ENCODE measurements around the gene TLDC2.

TLDC2 gene

GRCh38 chr20:36849333-36850065 is 26.4 kb upstream of the TLDC2 start:
- Histone ChIP-seq H3K9ac (ENCODE audit: low read length in 5 of 5) (no peak overlapping the region), H3K27ac (ENCODE audit: low read depth, low read length) (no peak overlapping the region), H3K27me3 (ENCODE audit: control insufficient read depth in 5 of 5, insufficient read depth in 4 of 5, low read length in 5 of 5) (no peaks in the 10 kb centered on the region), H3K4me3 (ENCODE audit: low read depth in 1 of 5, low read length in 5 of 5) (no peak overlapping the region), H3K9me3 (ENCODE audit: control insufficient read depth in 5 of 5, low read length in 5 of 5) (peaks cover 0 to 3% (median 2%) of the 10 kb centered on the region in 5 donors), H3K4me1 (ENCODE audit: control insufficient read depth in 5 of 5, insufficient read depth in 5 of 5, low read length in 5 of 5) (peaks cover 13 to 76% (median 61%) of the 10 kb centered on the region in 5 donors), H3K36me3 (ENCODE audit: control insufficient read depth in 5 of 5, insufficient read depth in 5 of 5, low read length in 5 of 5) (peaks cover 0 to 3% (median 0%) of the 10 kb centered on the region in 5 donors)

- H3K9me3 ChIP-seq (ENCODE audit: control insufficient read depth in 5 of 5, low read length in 5 of 5), result peaks cover 0 to 3% (median 2%) of the 10 kb centered on the region in 5 donors
- no peak overlapping the region for H3K9ac ChIP-seq (ENCODE audit: low read length in 5 of 5)
- H3K36me3 ChIP-seq (ENCODE audit: control insufficient read depth in 5 of 5, insufficient read depth in 5 of 5, low read length in 5 of 5), result peaks cover 0 to 3% (median 0%) of the 10 kb centered on the region in 5 donors
- H3K4me3 ChIP-seq (ENCODE audit: low read depth in 1 of 5, low read length in 5 of 5), result no peak overlapping the region
- H3K27ac ChIP-seq (ENCODE audit: low read depth, low read length), result no peak overlapping the region
- H3K4me1 ChIP-seq (ENCODE audit: control insufficient read depth in 5 of 5, insufficient read depth in 5 of 5, low read length in 5 of 5), result peaks cover 17 to 81% (median 64%) of the 10 kb centered on the region in 5 donors
- H3K27me3 ChIP-seq (ENCODE audit: control insufficient read depth in 5 of 5, insufficient read depth in 4 of 5, low read length in 5 of 5), result no peaks in the 10 kb centered on the region
Observed at GRCh38 chr20:36850759-36851158, 25.2 kb upstream of the TLDC2 start.

- peaks cover 0 to 3% (median 0%) of the 10 kb centered on the region in 5 donors for H3K36me3 ChIP-seq (ENCODE audit: control insufficient read depth in 5 of 5, insufficient read depth in 5 of 5, low read length in 5 of 5)
- H3K9me3 ChIP-seq (ENCODE audit: control insufficient read depth in 5 of 5, low read length in 5 of 5), result peaks cover 0 to 3% (median 2%) of the 10 kb centered on the region in 5 donors
- H3K4me1 ChIP-seq (ENCODE audit: control insufficient read depth in 5 of 5, insufficient read depth in 5 of 5, low read length in 5 of 5), result peaks cover 22 to 81% (median 65%) of the 10 kb centered on the region in 5 donors
- H3K27me3 ChIP-seq (ENCODE audit: control insufficient read depth in 5 of 5, insufficient read depth in 4 of 5, low read length in 5 of 5), result no peaks in the 10 kb centered on the region
- H3K9ac ChIP-seq (ENCODE audit: low read length in 5 of 5), result peak overlapping the region in 2 of 5 donors; percentile 27 to 48
- peak overlapping the region; percentile 60 for H3K27ac ChIP-seq (ENCODE audit: low read depth, low read length)
- H3K4me3 ChIP-seq (ENCODE audit: low read depth in 1 of 5, low read length in 5 of 5), result no peak overlapping the region
Observed at GRCh38 chr20:36851490-36851889, 24.4 kb upstream of the TLDC2 start.

GRCh38 chr20:36852187-36852586 is 23.8 kb upstream of the TLDC2 start:
- peaks cover 0 to 3% (median 0%) of the 10 kb centered on the region in 5 donors for H3K36me3 ChIP-seq (ENCODE audit: control insufficient read depth in 5 of 5, insufficient read depth in 5 of 5, low read length in 5 of 5)
- peak overlapping the region in 3 of 5 donors; percentile 4 to 48 (median 27) for H3K9ac ChIP-seq (ENCODE audit: low read length in 5 of 5)
- peaks cover 0 to 3% (median 2%) of the 10 kb centered on the region in 5 donors for H3K9me3 ChIP-seq (ENCODE audit: control insufficient read depth in 5 of 5, low read length in 5 of 5)
- H3K4me3 ChIP-seq (ENCODE audit: low read depth in 1 of 5, low read length in 5 of 5), result no peak overlapping the region
- peaks cover 24 to 81% (median 65%) of the 10 kb centered on the region in 5 donors for H3K4me1 ChIP-seq (ENCODE audit: control insufficient read depth in 5 of 5, insufficient read depth in 5 of 5, low read length in 5 of 5)
- H3K27ac ChIP-seq (ENCODE audit: low read depth, low read length), result peak overlapping the region; percentile 60
- no peaks in the 10 kb centered on the region for H3K27me3 ChIP-seq (ENCODE audit: control insufficient read depth in 5 of 5, insufficient read depth in 4 of 5, low read length in 5 of 5)

- peak overlapping the region in 1 of 5 donors; percentile 59 for H3K9ac ChIP-seq (ENCODE audit: low read length in 5 of 5)
- peaks cover 0 to 3% (median 2%) of the 10 kb centered on the region in 5 donors for H3K9me3 ChIP-seq (ENCODE audit: control insufficient read depth in 5 of 5, low read length in 5 of 5)
- H3K27ac ChIP-seq (ENCODE audit: low read depth, low read length), result peak overlapping the region; percentile 54
- no peaks in the 10 kb centered on the region for H3K27me3 ChIP-seq (ENCODE audit: control insufficient read depth in 5 of 5, insufficient read depth in 4 of 5, low read length in 5 of 5)
- H3K4me3 ChIP-seq (ENCODE audit: low read depth in 1 of 5, low read length in 5 of 5), result no peak overlapping the region
- peaks cover 26 to 81% (median 50%) of the 10 kb centered on the region in 5 donors for H3K4me1 ChIP-seq (ENCODE audit: control insufficient read depth in 5 of 5, insufficient read depth in 5 of 5, low read length in 5 of 5)
- H3K36me3 ChIP-seq (ENCODE audit: control insufficient read depth in 5 of 5, insufficient read depth in 5 of 5, low read length in 5 of 5), result peaks cover 0 to 9% (median 2%) of the 10 kb centered on the region in 5 donors
Observed at GRCh38 chr20:36854348-36855240, 21.3 kb upstream of the TLDC2 start.

- Histone ChIP-seq H3K4me1 (ENCODE audit: control insufficient read depth in 5 of 5, insufficient read depth in 5 of 5, low read length in 5 of 5) (peaks cover 29 to 85% (median 51%) of the 10 kb centered on the region in 5 donors), H3K27me3 (ENCODE audit: control insufficient read depth in 5 of 5, insufficient read depth in 4 of 5, low read length in 5 of 5) (no peaks in the 10 kb centered on the region), H3K4me3 (ENCODE audit: low read depth in 1 of 5, low read length in 5 of 5) (peak overlapping the region in 1 of 5 donors; percentile 23), H3K36me3 (ENCODE audit: control insufficient read depth in 5 of 5, insufficient read depth in 5 of 5, low read length in 5 of 5) (peaks cover 0 to 9% (median 2%) of the 10 kb centered on the region in 5 donors), H3K27ac (ENCODE audit: low read depth, low read length) (peak overlapping the region; percentile 54), H3K9ac (ENCODE audit: low read length in 5 of 5) (peak overlapping the region in 1 of 5 donors; percentile 59), H3K9me3 (ENCODE audit: control insufficient read depth in 5 of 5, low read length in 5 of 5) (peaks cover 0 to 3% (median 2%) of the 10 kb centered on the region in 5 donors)
Observed at GRCh38 chr20:36855241-36855657, 20.7 kb upstream of the TLDC2 start.

- H3K27me3 ChIP-seq (ENCODE audit: control insufficient read depth in 5 of 5, insufficient read depth in 4 of 5, low read length in 5 of 5), result no peaks in the 10 kb centered on the region
- H3K9ac ChIP-seq (ENCODE audit: low read length in 5 of 5), result peak overlapping the region in 1 of 5 donors; percentile 42
- peaks cover 0 to 14% (median 9%) of the 10 kb centered on the region in 5 donors for H3K36me3 ChIP-seq (ENCODE audit: control insufficient read depth in 5 of 5, insufficient read depth in 5 of 5, low read length in 5 of 5)
- peak overlapping the region in 2 of 5 donors; percentile 2 to 13 for H3K4me3 ChIP-seq (ENCODE audit: low read depth in 1 of 5, low read length in 5 of 5)
- H3K4me1 ChIP-seq (ENCODE audit: control insufficient read depth in 5 of 5, insufficient read depth in 5 of 5, low read length in 5 of 5), result peaks cover 30 to 92% (median 61%) of the 10 kb centered on the region in 5 donors
- no peaks in the 10 kb centered on the region for H3K9me3 ChIP-seq (ENCODE audit: control insufficient read depth in 5 of 5, low read length in 5 of 5)
- peak overlapping the region; percentile 16 for H3K27ac ChIP-seq (ENCODE audit: low read depth, low read length)
Observed at GRCh38 chr20:36856195-36856594, 19.7 kb upstream of the TLDC2 start.

GRCh38 chr20:36856691-36857635 is 19.0 kb upstream of the TLDC2 start:
- Histone ChIP-seq H3K27me3 (ENCODE audit: control insufficient read depth in 5 of 5, insufficient read depth in 4 of 5, low read length in 5 of 5) (peaks cover 0 to 2% (median 0%) of the 10 kb centered on the region in 5 donors), H3K9ac (ENCODE audit: low read length in 5 of 5) (no peak overlapping the region), H3K4me1 (ENCODE audit: control insufficient read depth in 5 of 5, insufficient read depth in 5 of 5, low read length in 5 of 5) (peaks cover 38 to 96% (median 65%) of the 10 kb centered on the region in 5 donors), H3K36me3 (ENCODE audit: control insufficient read depth in 5 of 5, insufficient read depth in 5 of 5, low read length in 5 of 5) (peaks cover 0 to 14% (median 9%) of the 10 kb centered on the region in 5 donors), H3K9me3 (ENCODE audit: control insufficient read depth in 5 of 5, low read length in 5 of 5) (no peaks in the 10 kb centered on the region), H3K27ac (ENCODE audit: low read depth, low read length) (peak overlapping the region; percentile 16), H3K4me3 (ENCODE audit: low read depth in 1 of 5, low read length in 5 of 5) (no peak overlapping the region)

- no peak overlapping the region for H3K9ac ChIP-seq (ENCODE audit: low read length in 5 of 5)
- H3K9me3 ChIP-seq (ENCODE audit: control insufficient read depth in 5 of 5, low read length in 5 of 5), result no peaks in the 10 kb centered on the region
- no peak overlapping the region for H3K4me3 ChIP-seq (ENCODE audit: low read depth in 1 of 5, low read length in 5 of 5)
- H3K27me3 ChIP-seq (ENCODE audit: control insufficient read depth in 5 of 5, insufficient read depth in 4 of 5, low read length in 5 of 5), result peaks cover 0 to 3% (median 0%) of the 10 kb centered on the region in 5 donors
- peak overlapping the region; percentile 6 for H3K27ac ChIP-seq (ENCODE audit: low read depth, low read length)
- peaks cover 0 to 14% (median 6%) of the 10 kb centered on the region in 5 donors for H3K36me3 ChIP-seq (ENCODE audit: control insufficient read depth in 5 of 5, insufficient read depth in 5 of 5, low read length in 5 of 5)
- peaks cover 35 to 84% (median 58%) of the 10 kb centered on the region in 5 donors for H3K4me1 ChIP-seq (ENCODE audit: control insufficient read depth in 5 of 5, insufficient read depth in 5 of 5, low read length in 5 of 5)
Observed at GRCh38 chr20:36859282-36859555, 16.7 kb upstream of the TLDC2 start.

Measured in subcutaneous abdominal adipose tissue (tissue), 5 donors.